Liver (tissue), 9 donors: Measurements from ENCODE around the gene MYO18A. TPM values are rescaled to one million over a fixed set of nuclear protein-coding genes. Genes with fewer than 3 reads are reported as not detected.

ENCODE experiments used
- DNase-seq: peaks from one replicate; pipeline ENCODE4 v3.0.0-alpha.2; 2017; ENCODE audit warnings: low spot score
- H3K27ac ChIP-seq, 2 donors: one replicate each; pipeline ENCODE4 v1.7.0; 2013; ENCODE audit warnings: inconsistent platforms in 2 of 2, low read length in 2 of 2, control low read depth in 1 of 2, low read depth in 1 of 2, mild to moderate bottlenecking in 1 of 2
- H3K27me3 ChIP-seq, 4 donors: one replicate each; pipeline versions ENCODE4 v1.6.1 to v1.7.0; 2013; ENCODE audit warnings: low read length in 3 of 4, inconsistent platforms in 1 of 4, mild to moderate bottlenecking in 1 of 4, moderate library complexity in 1 of 4; ENCODE audit not compliant: control insufficient read depth in 4 of 4, insufficient read depth in 4 of 4
- H3K36me3 ChIP-seq, 4 donors: one replicate each; pipeline versions ENCODE4 v1.6.1 to v1.7.0; 2013; ENCODE audit warnings: low read length in 3 of 4, mild to moderate bottlenecking in 3 of 4, low read depth in 1 of 4, moderate library complexity in 1 of 4; ENCODE audit not compliant: control insufficient read depth in 4 of 4, insufficient read depth in 3 of 4
- H3K4me1 ChIP-seq, 4 donors: one replicate each; pipeline versions ENCODE4 v1.6.1 to v1.7.0; 2013; ENCODE audit warnings: low read length in 3 of 4, mild to moderate bottlenecking in 3 of 4, moderate library complexity in 1 of 4; ENCODE audit not compliant: control insufficient read depth in 4 of 4, insufficient read depth in 4 of 4
- H3K4me3 ChIP-seq, 3 donors: one replicate each; pipeline versions ENCODE4 v1.6.1 to v1.7.0; 2013; ENCODE audit warnings: low read length in 3 of 3, control low read depth in 1 of 3, low read depth in 1 of 3, mild to moderate bottlenecking in 1 of 3
- H3K9ac ChIP-seq, 2 donors: one replicate each; pipeline ENCODE4 v1.7.0; 2013; ENCODE audit warnings: low read length in 2 of 2, mild to moderate bottlenecking in 2 of 2, moderate library complexity in 2 of 2, control low read depth in 1 of 2, low read depth in 1 of 2
- H3K9me3 ChIP-seq, 4 donors: one replicate each; pipeline versions ENCODE4 v1.6.1 to v1.7.0; 2013; ENCODE audit warnings: low read length in 3 of 4; ENCODE audit not compliant: control insufficient read depth in 4 of 4
- ATF3 ChIP-seq: IDR thresholded peaks from 2 replicates; pipeline ENCODE4 v1.6.1; 2016; ENCODE audit warnings: antibody characterized with exemption
- CTCF ChIP-seq: fragments of 150-350 bp; IDR thresholded peaks from 2 replicates; pipeline ENCODE4 v1.5.1; 2017; ENCODE audit warnings: improper control_type of control experiment, low read depth, low read length; ENCODE audit not compliant: missing input control
- EGR1 ChIP-seq, 2 donors: IDR thresholded peaks; 2 replicates each; pipeline ENCODE4 v1.6.1; 2016 to 2018; ENCODE audit warnings: antibody characterized with exemption in 2 of 2, low read depth in 2 of 2
- GABPA ChIP-seq, 2 donors: IDR thresholded peaks in 1 of 2; conservative IDR thresholded peaks in 1 of 2; 2 replicates each; pipeline ENCODE4 v1.6.1; 2016; ENCODE audit warnings: antibody characterized with exemption in 2 of 2, mild to moderate bottlenecking in 1 of 2, moderate library complexity in 1 of 2
- HNF4A ChIP-seq, 2 donors: conservative IDR thresholded peaks; 2 replicates each; pipeline ENCODE4 v1.6.1; 2016; ENCODE audit warnings: antibody characterized with exemption in 2 of 2, mild to moderate bottlenecking in 2 of 2
- HNF4G ChIP-seq: IDR thresholded peaks from 2 replicates; pipeline ENCODE4 v1.6.1; 2016; ENCODE audit warnings: antibody characterized with exemption
- JUND ChIP-seq, 2 donors: IDR thresholded peaks; 2 replicates each; pipeline ENCODE4 v1.6.1; 2016; ENCODE audit warnings: antibody characterized with exemption in 2 of 2
- MAX ChIP-seq: IDR thresholded peaks from 2 replicates; pipeline ENCODE4 v1.6.1; 2016; ENCODE audit warnings: antibody characterized with exemption
- NR2F2 ChIP-seq: IDR thresholded peaks from 2 replicates; pipeline ENCODE4 v1.6.1; 2016; ENCODE audit warnings: antibody characterized with exemption
- RAD21 ChIP-seq, 2 donors: IDR thresholded peaks; 2 replicates each; pipeline ENCODE4 v1.6.1; 2016; ENCODE audit warnings: antibody characterized with exemption in 2 of 2, mild to moderate bottlenecking in 2 of 2
- REST ChIP-seq: IDR thresholded peaks from 2 replicates; pipeline ENCODE4 v1.6.1; 2016; ENCODE audit warnings: antibody characterized with exemption, mild to moderate bottlenecking
- SP1 ChIP-seq: IDR thresholded peaks from 2 replicates; pipeline ENCODE4 v1.6.1; 2018; ENCODE audit warnings: antibody characterized with exemption, mild to moderate bottlenecking
- TAF1 ChIP-seq: conservative IDR thresholded peaks from 2 replicates; pipeline ENCODE4 v1.6.1; 2016; ENCODE audit warnings: antibody characterized with exemption, mild to moderate bottlenecking
- YY1 ChIP-seq: IDR thresholded peaks from 2 replicates; pipeline ENCODE4 v1.6.1; 2016; ENCODE audit warnings: antibody characterized with exemption, mild to moderate bottlenecking
- ZBTB33 ChIP-seq: IDR thresholded peaks from 2 replicates; pipeline ENCODE4 v1.6.1; 2016; ENCODE audit warnings: antibody characterized with exemption
- WGBS: extraction: QIAGEN DNeasy Blood & Tissue Kit; methylation state at CpG from one replicate; pipeline ENCODE4 v1.1.7; 2013; 5-methylcytosine and 5-hydroxymethylcytosine counted together
- polyA plus RNA-seq, 2 donors: library from polyadenylated mRNA; stranded (reverse) in 1 of 2; unstranded in 1 of 2; fragments of 200-250 nt in 1 of 2; fragments of >200 nt in 1 of 2; fragmentation: Nextera tagmentation in 1 of 2; extraction: Ambion mirVana in 1 of 2; gene quantifications; one replicate each; pipeline versions ENCODE4 v1.2.1 to v1.2.3, GENCODE V29; 2013 to 2015
- total RNA-seq, 2 donors: library from RNA; depleted of rRNA; stranded (reverse); fragments of >200 nt; gene quantifications; one replicate each; pipeline ENCODE4 v1.2.3, GENCODE V29; 2014
- donor health status: healthy.
- donor health status: healthy.
- donor health status: healthy.
- donor health status: healthy.
- donor health status: healthy.

MYO18A gene
- total and polyA plus RNA-seq, 4 donors = 26.3 to 81.6 (median 37.3) TPM

- no peak overlapping the region for H3K4me3 ChIP-seq
- no peaks in the 10 kb centered on the region for H3K9me3 ChIP-seq
- H3K4me1 ChIP-seq = no peaks in the 10 kb centered on the region
- no peak for DNase-seq
- H3K36me3 ChIP-seq = peaks cover 31 to 95% (median 70%) of the 10 kb centered on the region in 4 donors
- no peak overlapping the region for H3K9ac ChIP-seq
- H3K27me3 ChIP-seq = no peaks in the 10 kb centered on the region
- H3K27ac ChIP-seq = no peak overlapping the region
- WGBS = 96% methylated on average over 5 of the region's 5 CpGs
- TF ChIP-seq SP1 = no peak
Observed at GRCh38 chr17:29099527-29099926, 80.7 kb downstream of the MYO18A start.

GRCh38 chr17:29096094-29096493 is 84.1 kb downstream of the MYO18A start:
- no peak for DNase-seq
- Histone ChIP-seq H3K4me3 (no peak overlapping the region), H3K36me3 (peaks cover 34 to 97% (median 76%) of the 10 kb centered on the region in 4 donors), H3K27me3 (no peaks in the 10 kb centered on the region), H3K4me1 (no peaks in the 10 kb centered on the region), H3K27ac (no peak overlapping the region), H3K9ac (no peak overlapping the region), H3K9me3 (no peaks in the 10 kb centered on the region)
- no peak for TF ChIP-seq ZBTB33
- no peak for TF ChIP-seq REST
- TF ChIP-seq NR2F2 = no peak
- no peak for TF ChIP-seq EGR1 (IDR thresholded peaks at IDR 0.05; ENCODE audit: low read depth in 2 of 2)
- no peak for TF ChIP-seq TAF1
- TF ChIP-seq JUND (IDR thresholded peaks at IDR 0.05) = no peak
- TF ChIP-seq MAX = no peak
- TF ChIP-seq CTCF = no peak
- no peak for TF ChIP-seq GABPA (IDR thresholded peaks at IDR 0.05 in 1 of 2, conservative IDR thresholded peaks at IDR 0.05 in 1 of 2)
- no peak for TF ChIP-seq RAD21 (IDR thresholded peaks at IDR 0.05)
- no peak for TF ChIP-seq YY1
- no peak for TF ChIP-seq HNF4A (conservative IDR thresholded peaks at IDR 0.05)
- no peak for TF ChIP-seq HNF4G
- no peak for TF ChIP-seq ATF3
- 87% methylated on average over 6 of the region's 6 CpGs for WGBS
